GM18498 (cell line): ENCODE results near the gene NAV3.

ENCODE experiments used
- ATAC-seq: cut with Tn5 transposase; IDR thresholded peaks from one replicate; pipeline ENCODE4 v1.9.1; 2021; ENCODE audit warnings: mild to moderate bottlenecking, moderate library complexity; ENCODE audit not compliant: unreplicated experiment

The NAV3 gene

DNA sequence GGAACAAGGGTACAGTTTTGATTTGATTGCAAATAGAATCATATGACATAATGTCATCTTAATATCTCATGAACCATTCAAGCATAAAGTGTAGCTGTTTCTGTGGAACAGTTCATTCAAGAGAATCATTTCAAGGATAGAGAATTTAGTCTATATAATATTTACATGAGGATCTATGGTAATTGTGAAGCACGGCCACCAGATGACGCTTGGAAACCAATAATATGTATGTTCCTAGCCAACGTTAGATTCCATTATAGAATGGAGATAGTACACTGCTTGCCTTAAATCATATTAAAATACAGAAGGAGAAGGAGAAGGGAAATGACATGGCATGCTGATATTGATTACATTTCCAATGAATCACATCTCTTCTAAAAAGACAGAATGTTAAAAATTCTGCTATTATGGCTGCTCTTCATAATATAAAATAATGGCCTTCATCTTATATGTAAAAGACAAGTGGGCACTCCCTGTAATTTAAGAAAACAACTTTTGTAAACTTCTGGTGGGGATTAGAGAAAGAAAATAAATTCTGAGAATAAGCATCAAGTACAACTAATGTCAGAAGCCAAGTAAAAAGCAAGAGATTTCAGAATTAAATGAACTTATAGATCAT lies 351.0 kb downstream of the NAV3 start:
- no peak for ATAC-seq

DNA sequence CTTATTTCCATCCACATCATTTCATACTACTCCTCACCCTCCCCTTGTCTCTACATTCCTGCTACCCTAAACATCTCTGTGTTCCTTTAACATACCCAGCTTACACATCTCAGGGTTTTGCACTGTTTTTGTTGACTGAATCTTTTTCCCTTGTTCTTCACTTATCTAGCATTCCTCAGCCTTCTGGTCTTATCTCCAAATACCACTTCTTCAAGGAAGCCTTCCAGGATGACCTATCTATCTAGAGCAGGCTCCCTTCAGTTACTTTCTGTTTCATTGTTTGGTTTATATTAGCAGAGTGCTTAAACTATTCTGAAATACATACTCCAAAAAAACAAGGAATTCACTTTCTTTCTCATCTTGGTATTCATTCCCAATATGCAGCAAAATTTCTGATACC lies 353.1 kb downstream of the NAV3 start:
- no peak for ATAC-seq

- ATAC-seq = no peak
Observed at GRCh38 chr12:78185109-78185508, 354.4 kb downstream of the NAV3 start.

GRCh38 chr12:78185651-78186050 lies 355.0 kb downstream of the NAV3 start:
- ATAC-seq = no peak

DNA sequence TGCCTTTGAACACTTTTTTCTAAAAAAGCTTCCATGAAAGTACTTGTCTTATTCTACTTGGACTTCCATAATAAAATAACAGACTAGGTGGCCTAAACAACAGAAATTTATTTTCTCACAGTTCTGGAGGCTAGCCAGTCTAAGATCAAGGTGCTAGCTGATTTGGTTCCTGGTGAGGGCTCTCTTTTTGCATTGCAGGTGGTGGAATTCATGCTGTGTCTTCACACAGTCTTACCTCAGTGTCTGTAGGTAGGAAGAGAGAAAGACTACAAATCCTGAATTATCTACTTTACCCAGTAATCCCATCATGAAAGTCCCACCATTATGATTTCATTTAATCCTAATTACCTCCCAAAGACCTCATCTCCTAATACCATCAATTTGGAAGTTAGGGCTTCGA lies 356.0 kb downstream of the NAV3 start:
- no peak for ATAC-seq

DNA sequence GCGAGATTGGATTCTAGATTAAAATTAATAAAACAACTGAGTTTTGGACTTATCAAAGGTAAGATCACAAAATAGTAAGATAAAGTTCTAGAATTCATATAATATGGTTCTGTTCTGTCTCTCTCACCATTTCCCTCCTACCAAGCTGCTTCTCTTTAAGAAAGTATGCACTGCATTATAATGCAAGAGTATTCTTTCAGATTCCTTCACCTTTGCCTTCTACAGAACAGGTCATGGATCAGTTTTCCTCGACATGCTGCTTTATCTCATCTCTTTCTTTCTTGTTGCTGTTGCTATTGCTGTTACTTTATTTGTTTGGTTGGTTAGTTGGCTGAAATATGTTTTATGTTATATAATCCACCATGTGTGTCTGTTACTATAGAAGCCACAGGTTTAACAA lies 357.0 kb downstream of the NAV3 start:
- ATAC-seq = no peak

DNA sequence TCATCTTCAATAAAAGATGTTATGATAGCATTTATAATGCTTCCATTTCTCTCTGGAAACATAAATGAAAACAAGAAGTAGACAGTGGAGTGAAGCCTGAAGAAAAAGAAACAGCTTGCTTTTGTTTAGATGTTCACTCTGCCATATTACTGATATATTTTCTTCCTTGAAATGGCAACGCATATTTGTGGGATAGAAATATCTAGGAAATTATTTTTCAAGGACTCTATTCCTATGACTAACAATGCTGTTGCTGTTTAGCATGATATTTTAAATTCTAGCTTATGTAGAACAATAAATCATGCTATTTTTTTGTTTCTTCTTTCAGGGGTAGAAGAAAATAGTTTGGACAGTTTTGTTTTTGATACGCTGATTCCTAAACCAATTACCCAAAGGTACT lies 359.0 kb downstream of the NAV3 start:
- no peak for ATAC-seq

DNA sequence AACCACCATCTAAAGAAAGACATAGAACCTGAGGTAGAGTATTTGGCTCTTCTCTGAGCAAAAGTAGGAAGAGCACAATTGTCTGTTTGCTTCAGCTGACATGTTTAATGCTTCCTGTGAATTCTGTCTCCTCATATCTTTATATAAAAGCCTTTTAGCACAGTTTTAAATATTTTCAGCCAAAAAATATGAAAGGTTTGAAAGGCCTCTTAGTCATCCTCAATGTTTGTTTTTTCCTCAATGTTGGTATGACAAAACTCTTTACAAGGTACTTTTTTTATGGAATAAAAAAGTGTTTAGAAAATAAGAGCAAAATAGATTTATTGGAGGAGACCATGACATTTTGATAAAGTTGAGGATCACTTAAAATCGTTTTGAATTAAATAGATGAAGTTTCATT lies 360.9 kb downstream of the NAV3 start:
- ATAC-seq = no peak

GRCh38 chr12:78192979-78193378 lies 362.3 kb downstream of the NAV3 start:
- no peak for ATAC-seq

GRCh38 chr12:78194448-78194847 lies 363.8 kb downstream of the NAV3 start:
- ATAC-seq = no peak

GRCh38 chr12:78198896-78199295 lies 368.2 kb downstream of the NAV3 start:
- ATAC-seq = no peak

- no peak for ATAC-seq
Observed at GRCh38 chr12:78199926-78200325, 369.2 kb downstream of the NAV3 start.

GRCh38 chr12:78204926-78205325 lies 374.2 kb downstream of the NAV3 start:
- no peak for ATAC-seq

GRCh38 chr12:78208092-78208491 lies 377.4 kb downstream of the NAV3 start:
- no peak for ATAC-seq

- ATAC-seq = no peak
Observed at GRCh38 chr12:78209846-78210505, 379.3 kb downstream of the NAV3 start.

DNA sequence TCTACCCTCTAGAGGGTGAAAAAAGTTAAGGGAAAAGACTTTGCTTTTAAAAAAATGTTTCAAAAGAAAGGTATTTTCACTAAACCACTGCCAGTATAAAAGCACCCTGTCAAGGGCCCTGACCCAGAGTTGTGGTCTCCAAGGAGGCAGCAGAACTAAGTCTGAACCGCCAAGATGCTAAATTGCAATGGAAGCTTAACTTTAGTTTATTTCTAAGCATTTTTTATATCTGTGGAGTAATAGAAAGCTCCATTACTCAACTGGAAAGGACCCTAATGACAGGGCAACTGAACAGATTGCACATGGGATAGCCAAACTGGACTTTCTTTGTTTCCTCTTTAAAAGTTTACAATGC lies 379.8 kb downstream of the NAV3 start:
- no peak for ATAC-seq

DNA sequence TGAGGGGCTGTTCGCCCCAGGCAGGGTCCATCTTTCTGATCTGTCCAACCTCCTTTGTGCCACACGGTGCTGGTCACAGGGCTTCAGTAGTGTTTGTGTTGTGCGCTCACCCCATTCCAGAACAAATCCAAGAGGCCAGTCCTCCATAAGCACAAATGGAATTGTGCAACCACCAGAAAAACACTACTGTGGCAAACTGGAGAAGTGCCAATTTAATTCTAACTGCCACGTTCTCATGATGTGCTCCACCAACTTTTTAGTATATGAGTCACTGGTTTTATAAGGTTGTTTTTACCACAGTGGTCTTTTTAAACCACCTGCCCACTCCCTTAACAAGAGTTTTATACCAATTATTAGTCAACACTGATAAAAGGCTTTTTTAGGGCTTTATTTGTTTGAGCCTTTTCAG lies 380.2 kb downstream of the NAV3 start:
- ATAC-seq = no peak

- no peak for ATAC-seq
Observed at GRCh38 chr12:78220811-78221210, 390.1 kb downstream of the NAV3 start.

GRCh38 chr12:78224154-78224553 lies 393.5 kb downstream of the NAV3 start:
- ATAC-seq = no peak

- ATAC-seq = no peak
Observed at GRCh38 chr12:78226763-78227162, 396.1 kb downstream of the NAV3 start.

DNA sequence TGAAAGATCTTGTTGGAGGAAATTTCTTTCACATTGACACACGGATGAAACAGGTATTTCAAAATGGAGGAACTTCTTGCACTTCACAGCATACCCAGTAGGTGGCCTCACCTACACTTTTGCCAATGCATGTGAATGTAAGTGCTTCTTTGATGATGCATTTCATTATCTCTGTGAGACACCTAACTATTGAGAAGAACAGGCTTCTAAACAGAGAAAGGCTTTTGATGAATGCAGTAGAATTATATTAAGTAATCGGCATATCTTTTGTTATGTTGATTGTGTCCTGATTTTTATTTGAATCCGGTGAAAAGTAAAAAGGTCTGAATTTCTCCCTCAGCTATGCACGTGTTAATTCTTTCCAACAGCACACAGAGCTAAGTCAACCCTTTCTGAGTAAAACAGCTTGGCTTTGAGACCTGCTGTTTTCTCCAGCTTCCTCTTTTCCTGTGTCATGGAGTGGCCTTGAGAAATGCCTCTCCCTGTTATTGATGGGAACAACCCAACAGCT lies 399.0 kb downstream of the NAV3 start:
- ATAC-seq = peak; percentile 96

DNA sequence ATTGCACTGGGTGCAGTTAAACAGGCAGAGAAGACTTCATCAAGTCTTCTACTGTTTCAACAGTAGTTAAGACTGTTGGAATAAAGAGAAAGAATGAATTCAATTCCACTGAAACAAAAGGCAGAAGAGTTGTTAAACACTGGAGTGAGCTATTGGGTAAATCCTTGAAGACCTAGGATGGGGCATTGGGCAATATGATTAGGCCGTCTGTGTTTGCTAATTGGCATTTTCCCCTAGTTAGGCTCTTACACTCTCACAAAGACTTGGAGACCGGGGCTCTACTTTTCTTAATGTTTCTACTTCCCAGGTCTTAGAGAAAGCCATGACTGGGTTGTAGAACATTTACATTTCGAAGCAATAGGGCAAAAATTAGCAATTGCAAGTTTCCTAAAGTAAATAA lies 402.1 kb downstream of the NAV3 start:
- ATAC-seq = no peak

DNA sequence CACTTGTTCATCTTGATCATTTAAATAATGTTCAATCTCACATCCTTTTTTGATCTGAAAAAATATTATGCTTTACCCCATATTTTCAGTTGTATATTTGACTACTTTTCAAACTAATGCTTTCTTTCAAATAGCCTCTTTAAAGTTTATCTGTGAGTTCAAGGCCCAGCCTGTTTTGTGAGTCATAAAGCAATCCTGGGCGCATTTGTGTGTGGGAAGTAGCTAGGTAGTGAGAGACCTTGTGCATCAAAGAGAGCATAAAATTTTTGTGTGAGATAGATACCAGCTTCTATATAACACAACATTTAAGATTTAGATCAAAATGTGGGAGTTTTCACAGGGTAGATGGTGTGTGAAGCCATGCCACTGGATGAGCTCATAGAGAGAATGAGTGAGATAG lies 405.6 kb downstream of the NAV3 start:
- no peak for ATAC-seq
